CD4-positive, alpha-beta T cell treated with Interleukin-1 beta for 1 hour (primary cell): ENCODE results near the gene AVP.

Experiments
- DNase-seq, 2 donors: peaks; one replicate each; pipeline ENCODE4 v3.0.0-alpha.2; 2020 to 2022

Gene AVP

GRCh38 chr20:3109350-3110302 is 25.1 kb upstream of the AVP start:
- DNase-seq, result no peak

- DNase-seq, result no peak
These were observed 23.0 kb upstream of the AVP start for GRCh38 chr20:3107464-3108025.

- DNase-seq, result no peak
These were observed 22.3 kb upstream of the AVP start for GRCh38 chr20:3106658-3107463.

GRCh38 chr20:3106185-3106584 is 21.7 kb upstream of the AVP start:
- no peak for DNase-seq

- DNase-seq, result no peak
These were observed 21.0 kb upstream of the AVP start for GRCh38 chr20:3105256-3106137.

GRCh38 chr20:3103369-3104032 is 19.0 kb upstream of the AVP start:
- no peak for DNase-seq

- DNase-seq, result no peak
These were observed 18.2 kb upstream of the AVP start for GRCh38 chr20:3102575-3103368.

- peak; percentile 45 to 55 for DNase-seq
These were observed 17.4 kb upstream of the AVP start for GRCh38 chr20:3101737-3102574.

- DNase-seq, result no peak
These were observed 16.7 kb upstream of the AVP start for GRCh38 chr20:3101251-3101650.

- DNase-seq, result no peak
These were observed 16.0 kb upstream of the AVP start for GRCh38 chr20:3100480-3100879.

GRCh38 chr20:3094848-3095629 is 10.5 kb upstream of the AVP start:
- no peak for DNase-seq

- DNase-seq, result peak; percentile 26 to 59
These were observed 9.4 kb upstream of the AVP start for GRCh38 chr20:3093861-3094361.

GRCh38 chr20:3092611-3093379 is 8.3 kb upstream of the AVP start:
- peak; percentile 29 to 60 for DNase-seq

- no peak for DNase-seq
These were observed 6.0 kb upstream of the AVP start for GRCh38 chr20:3090565-3090964.

GRCh38 chr20:3088031-3088430 is 3.5 kb upstream of the AVP start:
- DNase-seq, result no peak

- no peak for DNase-seq
These were observed 1.1 kb upstream of the AVP start for GRCh38 chr20:3085571-3086072.

GRCh38 chr20:3084986-3085360 is 449 bp upstream of the AVP start:
- no peak for DNase-seq
